Effector memory CD4-positive, alpha-beta T cell (primary cell): Measurements from ENCODE around the gene CSNK1A1L.

Experiments used
- DNase-seq, 3 donors: peaks; one replicate each; pipeline ENCODE4 v3.0.0-alpha.2; 2020
- H3K27ac ChIP-seq: 2 replicates; pipeline ENCODE4 v1.7.0; 2013; ENCODE audit warnings: mild to moderate bottlenecking, low read length, moderate library complexity; ENCODE audit not compliant: insufficient read depth, poor library complexity, severe bottlenecking
- H3K27me3 ChIP-seq: replicated peaks from 2 replicates; pipeline ENCODE4 v1.7.0; 2013; ENCODE audit warnings: mild to moderate bottlenecking, low read length; ENCODE audit not compliant: insufficient read depth, control insufficient read depth, poor library complexity, severe bottlenecking
- H3K36me3 ChIP-seq: 2 replicates; pipeline ENCODE4 v1.7.0; 2013; ENCODE audit warnings: mild to moderate bottlenecking, low read length, moderate library complexity; ENCODE audit not compliant: control insufficient read depth, insufficient read depth
- H3K4me1 ChIP-seq: 2 replicates; pipeline ENCODE4 v1.7.0; 2013; ENCODE audit warnings: low read length, mild to moderate bottlenecking; ENCODE audit not compliant: control insufficient read depth, insufficient read depth, poor library complexity, severe bottlenecking
- H3K4me3 ChIP-seq: 2 replicates; pipeline ENCODE4 v1.7.0; 2013; ENCODE audit warnings: low read length, low read depth, mild to moderate bottlenecking; ENCODE audit not compliant: insufficient read depth, poor library complexity, severe bottlenecking
- H3K9me3 ChIP-seq: 2 replicates; pipeline ENCODE4 v1.7.0; 2013; ENCODE audit warnings: mild to moderate bottlenecking, low read length, moderate library complexity; ENCODE audit not compliant: control insufficient read depth

The CSNK1A1L gene

GRCh38 chr13:37136187-37136586 is 30.7 kb upstream of the CSNK1A1L start:
- Histone ChIP-seq H3K9me3 (no peaks in the 10 kb centered on the region), H3K27me3 (no peaks in the 10 kb centered on the region), H3K27ac (no peak overlapping the region), H3K4me3 (no peak overlapping the region), H3K36me3 (no peaks in the 10 kb centered on the region), H3K4me1 (no peaks in the 10 kb centered on the region)
- no peak for DNase-seq

GRCh38 chr13:37134411-37135041 is 29.1 kb upstream of the CSNK1A1L start:
- H3K27me3 ChIP-seq = no peaks in the 10 kb centered on the region
- H3K4me3 ChIP-seq = no peak overlapping the region
- H3K36me3 ChIP-seq = no peaks in the 10 kb centered on the region
- no peaks in the 10 kb centered on the region for H3K4me1 ChIP-seq
- no peak overlapping the region for H3K27ac ChIP-seq
- no peaks in the 10 kb centered on the region for H3K9me3 ChIP-seq
- no peak for DNase-seq

- Histone ChIP-seq H3K9me3 (no peaks in the 10 kb centered on the region), H3K27ac (no peak overlapping the region), H3K27me3 (no peaks in the 10 kb centered on the region), H3K36me3 (no peaks in the 10 kb centered on the region), H3K4me3 (no peak overlapping the region), H3K4me1 (no peaks in the 10 kb centered on the region)
- no peak for DNase-seq
Measured at GRCh38 chr13:37132211-37132610, 26.7 kb upstream of the CSNK1A1L start.

- Histone ChIP-seq H3K27me3 (no peaks in the 10 kb centered on the region), H3K4me1 (no peaks in the 10 kb centered on the region), H3K4me3 (no peak overlapping the region), H3K27ac (no peak overlapping the region), H3K36me3 (no peaks in the 10 kb centered on the region), H3K9me3 (no peaks in the 10 kb centered on the region)
- no peak for DNase-seq
Measured at GRCh38 chr13:37131092-37131491, 25.6 kb upstream of the CSNK1A1L start.

GRCh38 chr13:37129866-37130265 is 24.4 kb upstream of the CSNK1A1L start:
- H3K27me3 ChIP-seq = no peaks in the 10 kb centered on the region
- H3K4me1 ChIP-seq = no peaks in the 10 kb centered on the region
- no peaks in the 10 kb centered on the region for H3K36me3 ChIP-seq
- H3K4me3 ChIP-seq = no peak overlapping the region
- H3K27ac ChIP-seq = no peak overlapping the region
- H3K9me3 ChIP-seq = no peaks in the 10 kb centered on the region
- no peak for DNase-seq

- no peaks in the 10 kb centered on the region for H3K9me3 ChIP-seq
- H3K27me3 ChIP-seq = no peaks in the 10 kb centered on the region
- H3K27ac ChIP-seq = no peak overlapping the region
- DNase-seq = no peak
- no peak overlapping the region for H3K4me3 ChIP-seq
- no peaks in the 10 kb centered on the region for H3K36me3 ChIP-seq
- no peaks in the 10 kb centered on the region for H3K4me1 ChIP-seq
Measured at GRCh38 chr13:37127691-37128241, 22.3 kb upstream of the CSNK1A1L start.

GRCh38 chr13:37123337-37123736 is 17.9 kb upstream of the CSNK1A1L start:
- no peak overlapping the region for H3K27ac ChIP-seq
- no peak for DNase-seq
- H3K27me3 ChIP-seq = no peaks in the 10 kb centered on the region
- H3K4me3 ChIP-seq = no peak overlapping the region
- H3K4me1 ChIP-seq = no peaks in the 10 kb centered on the region
- no peaks in the 10 kb centered on the region for H3K36me3 ChIP-seq
- H3K9me3 ChIP-seq = no peaks in the 10 kb centered on the region

GRCh38 chr13:37118016-37118415 is 12.6 kb upstream of the CSNK1A1L start:
- H3K27me3 ChIP-seq = no peaks in the 10 kb centered on the region
- no peaks in the 10 kb centered on the region for H3K36me3 ChIP-seq
- H3K27ac ChIP-seq = no peak overlapping the region
- DNase-seq = no peak
- no peaks in the 10 kb centered on the region for H3K4me1 ChIP-seq
- H3K9me3 ChIP-seq = no peaks in the 10 kb centered on the region
- H3K4me3 ChIP-seq = no peak overlapping the region

GRCh38 chr13:37114250-37114649 is 8.8 kb upstream of the CSNK1A1L start:
- Histone ChIP-seq H3K4me3 (no peak overlapping the region), H3K27ac (no peak overlapping the region), H3K36me3 (no peaks in the 10 kb centered on the region), H3K9me3 (no peaks in the 10 kb centered on the region), H3K4me1 (no peaks in the 10 kb centered on the region), H3K27me3 (no peaks in the 10 kb centered on the region)
- DNase-seq = no peak

- Histone ChIP-seq H3K36me3 (no peaks in the 10 kb centered on the region), H3K4me3 (no peak overlapping the region)
Measured at GRCh38 chr13:37113534-37113933, 8.1 kb upstream of the CSNK1A1L start.

More at GRCh38 chr13:37113534-37113933, 8.1 kb upstream of the CSNK1A1L start:
- no peak for DNase-seq
- Histone ChIP-seq H3K27me3 (no peaks in the 10 kb centered on the region), H3K27ac (no peak overlapping the region), H3K4me1 (no peaks in the 10 kb centered on the region), H3K9me3 (no peaks in the 10 kb centered on the region)
